HL-60/S4 treated with phorbol 12-myristate 13-acetate at 8.2 ng/mL for 4 days and 3 days (cell line): Measurements from ENCODE around the gene USH1C.

ENCODE experiments used
- in situ Hi-C: fragments of 300-500 bp; cut with MboI; formaldehyde crosslinking; loops from 2 replicates; pipeline ENCODE4 v1.15.0; 2022; ENCODE audit warnings: low sequenced_read_pairs

Gene USH1C

DNA sequence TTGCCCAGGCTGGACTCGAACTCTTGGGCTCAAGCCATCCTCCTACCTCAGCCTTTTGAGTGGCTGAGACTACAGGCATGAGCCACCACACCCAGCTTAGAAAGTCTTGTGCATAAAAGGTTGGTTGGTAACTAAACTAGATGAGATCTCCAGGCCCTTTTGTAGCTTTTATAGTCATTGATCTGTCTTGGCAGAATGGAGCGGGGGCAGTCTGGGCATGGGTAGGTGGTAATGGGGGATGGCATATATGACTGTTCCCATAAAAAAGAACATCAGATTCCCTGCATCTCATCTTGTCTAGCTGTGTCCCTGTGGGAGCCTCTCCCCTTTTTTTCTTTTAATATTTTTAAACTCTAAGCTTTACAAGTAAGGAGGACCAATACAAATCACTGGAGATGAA lies 97.7 kb downstream of the USH1C start:
- in situ Hi-C loops = no loop called here

GRCh38 chr11:17445240-17445795 lies 98.9 kb downstream of the USH1C start:
- in situ Hi-C loops = no loop called here

DNA sequence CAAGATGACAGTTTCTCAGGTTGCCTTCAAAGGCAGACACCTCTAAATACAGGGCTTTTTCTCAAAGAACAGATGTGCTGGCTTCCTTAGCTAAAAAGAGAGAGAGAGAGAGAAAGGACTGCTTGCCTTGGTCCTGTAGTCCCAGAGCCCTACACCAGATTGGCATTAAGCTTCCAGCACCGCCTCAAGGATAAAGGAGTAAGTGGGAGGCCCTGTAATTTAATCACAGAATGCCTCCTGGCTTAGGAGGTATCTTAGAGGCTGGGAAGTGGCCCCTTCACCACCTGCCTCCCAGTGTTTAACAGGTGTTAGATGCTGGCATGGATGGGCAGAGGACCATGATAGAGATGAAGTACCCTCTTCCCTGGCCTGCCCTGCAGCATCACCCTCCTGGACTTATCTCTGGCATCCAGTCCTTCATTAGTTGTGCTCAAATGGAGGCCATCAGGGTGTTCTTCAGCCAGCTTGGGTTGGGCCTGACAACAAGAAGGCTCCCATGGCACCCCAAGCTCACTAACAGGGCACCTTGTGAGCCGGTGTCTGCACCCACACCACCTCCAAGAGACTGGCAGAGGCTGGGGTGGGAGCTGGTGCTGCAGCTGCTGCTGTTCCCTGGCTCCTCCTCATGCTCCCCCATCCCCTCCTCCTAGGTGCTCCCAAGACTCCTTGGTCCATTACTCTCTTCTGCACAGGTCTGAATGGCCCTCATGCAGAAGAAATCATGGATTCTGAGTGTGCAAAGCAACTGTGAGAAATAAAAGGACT lies 100.1 kb downstream of the USH1C start:
- in situ Hi-C loops = no loop called here
